Mesodermal cell (in vitro differentiated cells): ENCODE measurements around the gene IFRD2.
"Not testable (repeated sequence)": the region's sequence is repeated elsewhere in the genome, so short reads cannot be mapped to it uniquely, and the experiment has no call there.

Source experiments
- H3K27ac ChIP-seq: 2 replicates; pipeline ENCODE4 v1.7.0; 2013; ENCODE audit warnings: mild to moderate bottlenecking, low read depth, low read length, moderate library complexity; ENCODE audit not compliant: severe bottlenecking
- H3K36me3 ChIP-seq: 2 replicates; pipeline ENCODE4 v1.7.1; 2013; ENCODE audit warnings: mild to moderate bottlenecking, low read length, moderate library complexity; ENCODE audit not compliant: control insufficient read depth, insufficient read depth
- H3K4me1 ChIP-seq: one replicate; pipeline ENCODE4 v1.7.1; 2013; ENCODE audit warnings: mild to moderate bottlenecking, low read length; ENCODE audit not compliant: insufficient read depth, control insufficient read depth, poor library complexity, severe bottlenecking
- H3K4me3 ChIP-seq: 2 replicates; pipeline ENCODE4 v1.7.0; 2013; ENCODE audit warnings: low read length, control low read depth, mild to moderate bottlenecking; ENCODE audit not compliant: insufficient read depth, poor library complexity, severe bottlenecking; ENCODE audit errors: extremely low read depth
- H3K9me3 ChIP-seq: 2 replicates; pipeline ENCODE4 v1.7.1; 2013; ENCODE audit warnings: mild to moderate bottlenecking, low read length, moderate library complexity; ENCODE audit not compliant: control insufficient read depth
- WGBS, 2 experiments: methylation state at CpG; one replicate each; pipeline ENCODE4 v1.1.5; 2013; ENCODE audit warnings: missing lambda C conversion rate in 2 of 2; ENCODE audit not compliant: insufficient coverage in 2 of 2; 5-methylcytosine and 5-hydroxymethylcytosine counted together

The IFRD2 gene

DNA sequence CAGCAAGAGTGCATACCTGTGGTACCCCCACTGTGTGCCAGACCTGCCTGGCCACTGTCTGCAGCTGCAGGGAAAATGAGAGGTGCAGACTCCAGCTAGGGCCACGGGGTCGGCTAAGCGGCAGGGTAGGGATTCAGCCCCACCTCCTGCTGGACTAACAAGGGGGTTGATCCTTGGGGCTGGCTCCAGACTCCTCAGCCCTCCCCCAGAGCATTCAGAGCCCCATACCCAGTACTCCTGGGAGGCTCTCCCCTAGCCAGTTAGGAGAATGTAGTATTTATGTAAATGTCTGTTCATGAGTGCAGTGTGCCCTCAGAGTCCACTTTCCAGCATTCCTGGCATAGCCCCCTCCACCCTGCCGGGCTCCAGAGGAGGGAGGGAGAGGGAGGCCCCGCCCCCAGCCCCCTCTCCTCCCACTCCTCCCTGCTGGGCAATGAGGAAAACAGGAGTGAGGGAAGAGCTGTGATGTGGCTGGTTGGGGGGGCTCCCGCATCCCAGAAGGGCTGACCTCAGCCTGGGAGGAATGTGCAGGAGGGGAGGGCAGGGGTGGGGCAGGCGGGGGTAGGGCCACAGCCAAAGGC, 27.8 kb downstream of the IFRD2 start:
- no peaks in the 10 kb centered on the region for H3K9me3 ChIP-seq
- no peak overlapping the region for H3K4me3 ChIP-seq
- H3K36me3 ChIP-seq: no peaks in the 10 kb centered on the region
- peaks cover 74% of the 10 kb centered on the region for H3K4me1 ChIP-seq
- WGBS, 2 experiments: 4% methylated on average over 3 of the region's 7 CpGs; no CpG with 5 or more reads in 1 of the 2 experiments
- peak overlapping the region; percentile 96 for H3K27ac ChIP-seq

DNA sequence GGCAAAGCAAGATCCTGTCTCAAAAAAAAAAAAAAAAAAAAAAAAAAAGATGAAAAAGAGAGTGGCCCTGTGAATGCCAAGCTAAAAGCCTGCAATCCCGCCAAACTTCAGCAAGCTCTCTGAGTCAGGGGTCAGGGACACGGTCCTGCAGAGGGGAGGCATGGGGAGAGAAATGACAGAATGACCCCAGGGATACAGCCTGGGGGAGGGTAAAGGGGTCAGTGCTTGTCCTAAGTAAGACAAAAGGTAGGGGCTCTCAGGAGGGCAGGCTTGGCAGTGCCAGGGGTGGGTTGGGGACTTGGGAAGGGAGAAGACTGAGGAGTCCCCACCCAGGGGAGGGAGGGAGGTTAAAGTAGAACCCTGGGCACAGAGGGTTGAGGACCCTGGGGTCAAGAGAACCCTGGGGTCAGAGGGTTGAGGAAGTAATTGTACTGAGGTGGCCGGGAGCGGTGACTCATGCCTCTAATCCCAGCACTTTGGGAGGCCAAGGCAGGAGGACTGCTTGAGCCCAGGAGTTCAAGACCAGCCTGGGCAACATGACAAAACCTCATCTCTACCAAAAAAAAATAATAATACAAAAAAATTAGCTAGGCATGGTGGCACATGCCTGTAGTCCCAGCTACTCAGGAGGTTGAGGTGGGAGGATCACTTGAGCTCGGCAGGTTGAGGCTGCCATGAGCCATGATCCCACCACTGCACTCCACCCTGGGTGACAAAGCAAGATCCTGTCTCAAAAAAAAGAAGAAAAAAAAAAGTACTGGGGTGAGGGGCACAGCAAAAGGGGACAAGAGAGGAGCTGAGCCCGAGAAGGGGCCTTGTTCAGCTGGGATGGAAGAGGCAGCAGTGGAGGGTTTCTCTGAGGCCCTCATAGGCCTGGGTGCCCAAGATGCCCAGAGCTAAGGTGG, 28.5 kb downstream of the IFRD2 start:
- peaks cover 73% of the 10 kb centered on the region for H3K4me1 ChIP-seq
- H3K9me3 ChIP-seq: no peaks in the 10 kb centered on the region
- H3K36me3 ChIP-seq: peaks cover 6% of the 10 kb centered on the region
- H3K4me3 ChIP-seq: no peak overlapping the region
- H3K27ac ChIP-seq: peak overlapping the region; percentile 96
- 66 to 79% methylated on average over 4 to 6 of the region's 6 CpGs for WGBS, 2 experiments

DNA sequence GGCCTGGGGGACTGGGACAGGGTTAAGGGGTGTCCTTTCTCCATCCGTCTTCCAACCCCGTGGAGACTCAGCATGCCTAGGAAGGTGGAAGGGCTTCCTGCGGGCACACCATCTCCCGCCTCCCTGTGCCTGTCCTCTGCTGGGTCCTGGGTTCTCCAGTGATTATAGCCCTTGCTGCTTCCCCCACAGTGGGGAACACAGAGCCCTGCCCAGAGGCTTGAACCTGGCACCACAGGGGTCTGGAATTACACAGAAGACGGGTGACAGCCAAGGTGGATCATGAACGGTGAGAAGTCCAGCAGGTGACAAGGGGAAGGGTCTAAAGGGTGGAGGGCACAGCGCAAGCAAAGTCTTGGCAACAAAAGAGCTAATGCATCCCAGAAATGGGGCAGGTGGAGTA, 29.5 kb downstream of the IFRD2 start:
- H3K27ac ChIP-seq: peak overlapping the region; percentile 23
- H3K9me3 ChIP-seq: no peaks in the 10 kb centered on the region
- WGBS, 2 experiments: 93 to 94% methylated on average over 7 of the region's 7 CpGs
- no peak overlapping the region for H3K4me3 ChIP-seq
- peaks cover 16% of the 10 kb centered on the region for H3K36me3 ChIP-seq
- H3K4me1 ChIP-seq: peaks cover 76% of the 10 kb centered on the region

DNA sequence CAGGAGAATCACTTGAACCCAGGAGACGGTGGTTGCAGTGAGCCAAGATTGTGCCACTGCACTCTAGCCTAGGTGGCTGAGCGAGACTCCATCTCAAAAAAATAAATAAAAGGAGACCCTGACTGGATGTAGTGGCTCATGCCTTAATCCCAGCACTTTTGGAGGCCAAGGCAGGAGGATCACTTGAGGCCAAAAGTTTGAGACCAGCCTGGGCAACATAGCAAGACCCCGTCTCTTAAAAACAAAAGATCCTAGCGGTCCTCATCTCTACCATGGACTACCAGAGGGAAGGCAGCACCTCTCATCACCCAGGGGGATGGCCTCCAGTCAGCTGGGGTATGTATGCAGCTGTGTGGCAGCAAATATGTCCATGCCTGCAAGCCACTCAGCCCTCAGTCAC, 30.0 kb downstream of the IFRD2 start:
- 97 to 100% methylated on average over 3 of the region's 4 CpGs for WGBS, 2 experiments
- H3K4me1 ChIP-seq: peaks cover 76% of the 10 kb centered on the region

DNA sequence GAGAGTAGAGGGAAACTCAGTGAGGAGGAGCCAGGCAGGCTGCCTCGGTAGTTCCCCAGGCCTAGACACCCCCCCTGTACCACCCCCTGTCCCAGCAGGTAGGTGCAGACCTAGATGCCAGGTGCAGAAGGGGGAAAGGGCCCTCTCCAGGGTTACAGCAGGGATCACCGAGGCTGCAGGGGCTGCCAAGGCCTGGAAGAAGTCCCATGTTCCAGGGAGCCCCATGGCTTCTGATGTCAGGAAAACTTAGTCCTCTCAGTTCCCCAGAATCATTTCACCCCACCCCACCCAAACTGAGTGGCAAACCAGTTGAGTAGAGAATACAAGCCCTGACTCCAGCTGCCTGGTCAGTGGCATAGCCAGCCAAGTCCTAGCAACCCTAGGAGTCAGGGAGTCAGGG, 30.7 kb downstream of the IFRD2 start:
- no peaks in the 10 kb centered on the region for H3K9me3 ChIP-seq
- peak overlapping the region; percentile 99 for H3K27ac ChIP-seq
- WGBS, 2 experiments: 100% methylated on average over 1 of the region's 2 CpGs; no CpG with 5 or more reads in 1 of the 2 experiments
- H3K4me3 ChIP-seq: no peak overlapping the region
- H3K36me3 ChIP-seq: peaks cover 29% of the 10 kb centered on the region
- peaks cover 73% of the 10 kb centered on the region for H3K4me1 ChIP-seq

More for the DNA sequence above, 30.0 kb downstream of the IFRD2 start:
- not testable (repeated sequence) for H3K9me3 ChIP-seq, H3K4me3 ChIP-seq, H3K27ac ChIP-seq
- peaks cover 22% of the 10 kb centered on the region for H3K36me3 ChIP-seq

DNA sequence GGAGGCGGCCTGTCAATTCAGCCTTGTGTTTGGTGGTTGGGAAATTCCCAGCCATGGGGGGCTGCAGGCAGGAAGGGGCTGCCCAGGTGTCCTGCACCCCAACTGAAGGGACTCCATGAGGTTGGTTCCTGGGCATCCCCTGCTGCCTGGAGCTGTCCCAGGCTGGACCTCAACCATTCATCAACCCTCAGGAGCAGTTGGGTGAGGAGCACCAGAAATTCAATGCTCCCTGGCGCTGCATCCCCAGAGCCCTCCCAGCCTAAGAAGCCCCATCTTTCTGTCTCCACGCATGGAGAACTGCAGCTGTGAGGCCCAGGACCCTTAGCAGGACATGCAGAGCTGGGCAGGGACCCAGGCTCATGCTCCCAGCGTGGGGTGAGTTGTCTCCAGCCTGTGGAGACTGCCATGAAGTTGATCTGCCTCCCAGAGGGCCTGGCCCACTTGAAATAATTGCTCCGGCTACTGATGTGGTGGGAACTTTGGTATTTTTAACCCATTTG, 31.2 kb downstream of the IFRD2 start:
- Histone ChIP-seq H3K4me1 (peaks cover 69% of the 10 kb centered on the region), H3K9me3 (no peaks in the 10 kb centered on the region), H3K4me3 (peak overlapping the region; percentile 25), H3K36me3 (peaks cover 34% of the 10 kb centered on the region), H3K27ac (peak overlapping the region; percentile 99)
- WGBS, 2 experiments: 74 to 88% methylated on average over 3 to 4 of the region's 5 CpGs

DNA sequence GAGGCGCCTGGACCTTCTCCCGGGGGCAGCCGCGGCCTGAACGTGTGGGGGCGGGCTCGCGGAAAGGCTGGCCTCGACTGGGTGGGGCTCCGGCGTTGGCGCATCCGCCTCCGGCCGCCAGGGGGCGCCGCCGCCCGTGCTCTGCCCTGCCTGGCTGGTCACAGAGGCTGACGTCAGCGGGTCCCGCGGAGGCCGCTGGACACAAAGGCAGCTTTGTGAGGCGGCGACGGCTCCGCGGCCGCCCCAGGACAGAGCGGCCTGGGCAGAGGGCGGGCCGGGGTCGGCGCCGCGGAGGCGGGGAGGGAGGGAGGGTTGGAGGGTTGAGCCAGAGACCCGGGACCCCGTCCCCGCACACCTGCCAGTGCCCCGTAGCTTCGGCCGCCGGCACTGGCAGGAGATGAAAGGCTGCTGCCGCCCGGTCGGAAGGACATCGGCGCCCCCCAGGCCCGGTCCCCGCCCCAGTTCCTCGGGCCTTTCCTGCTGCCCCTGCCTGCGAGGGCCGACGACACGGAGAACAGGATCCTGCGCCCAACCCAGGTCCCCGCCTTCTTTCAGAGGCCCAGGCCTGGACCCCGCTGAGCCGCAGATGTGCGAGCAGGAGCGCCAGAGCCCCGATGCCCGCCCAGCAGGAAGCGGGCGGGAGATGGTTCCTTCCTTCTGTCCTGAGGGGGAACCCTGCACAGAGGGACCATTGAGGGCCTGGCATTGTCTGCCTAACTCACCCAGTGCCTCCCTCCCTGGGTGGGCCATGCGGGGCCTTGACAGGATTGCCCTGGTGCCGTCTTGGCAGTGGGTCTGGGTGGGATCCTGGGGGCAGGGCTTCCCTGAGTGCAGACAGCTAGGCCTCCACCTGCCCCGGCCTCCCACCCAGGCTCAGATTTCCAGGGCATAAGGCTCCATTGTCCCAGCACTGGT, 31.9 kb downstream of the IFRD2 start:
- Histone ChIP-seq H3K4me3 (peak overlapping the region; percentile 25), H3K36me3 (peaks cover 41% of the 10 kb centered on the region), H3K9me3 (no peaks in the 10 kb centered on the region), H3K4me1 (peaks cover 64% of the 10 kb centered on the region), H3K27ac (peak overlapping the region; percentile 99)
- WGBS, 2 experiments: 4% methylated on average over 45 to 59 of the region's 70 CpGs

DNA sequence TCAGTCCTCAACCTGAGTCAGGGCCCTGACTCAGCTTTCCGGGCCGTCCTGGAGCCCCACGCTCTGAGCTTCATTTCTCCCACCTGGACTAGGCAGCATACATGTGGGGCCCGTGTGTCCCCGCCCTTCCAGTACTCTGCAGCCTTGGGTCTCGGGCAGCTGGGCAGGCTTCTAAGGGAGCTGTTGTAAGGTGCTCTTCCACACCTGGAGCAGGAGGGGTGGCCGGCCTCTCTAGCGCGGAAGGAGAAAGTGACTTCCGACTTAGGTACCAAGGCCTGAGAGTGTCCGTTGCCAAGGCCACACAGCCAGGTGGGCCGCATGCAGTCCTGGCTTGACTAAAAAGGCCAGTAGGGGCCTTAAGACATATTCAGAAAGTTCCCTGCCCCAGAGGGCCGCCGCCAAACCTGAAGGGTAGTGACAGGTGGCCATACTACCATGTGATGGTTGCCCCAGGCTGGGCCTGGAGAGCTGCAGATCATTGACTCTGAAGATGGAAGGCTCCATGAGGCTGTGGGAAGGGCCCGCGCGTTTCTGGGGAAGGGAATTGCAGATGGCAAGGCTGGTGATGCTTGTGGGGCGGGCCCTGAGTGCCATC, 32.7 kb downstream of the IFRD2 start:
- H3K9me3 ChIP-seq: no peaks in the 10 kb centered on the region
- H3K4me1 ChIP-seq: peaks cover 70% of the 10 kb centered on the region
- H3K4me3 ChIP-seq: no peak overlapping the region
- WGBS, 2 experiments: 68 to 72% methylated on average over 14 to 17 of the region's 18 CpGs
- H3K36me3 ChIP-seq: peaks cover 48% of the 10 kb centered on the region
- H3K27ac ChIP-seq: peak overlapping the region; percentile 99

DNA sequence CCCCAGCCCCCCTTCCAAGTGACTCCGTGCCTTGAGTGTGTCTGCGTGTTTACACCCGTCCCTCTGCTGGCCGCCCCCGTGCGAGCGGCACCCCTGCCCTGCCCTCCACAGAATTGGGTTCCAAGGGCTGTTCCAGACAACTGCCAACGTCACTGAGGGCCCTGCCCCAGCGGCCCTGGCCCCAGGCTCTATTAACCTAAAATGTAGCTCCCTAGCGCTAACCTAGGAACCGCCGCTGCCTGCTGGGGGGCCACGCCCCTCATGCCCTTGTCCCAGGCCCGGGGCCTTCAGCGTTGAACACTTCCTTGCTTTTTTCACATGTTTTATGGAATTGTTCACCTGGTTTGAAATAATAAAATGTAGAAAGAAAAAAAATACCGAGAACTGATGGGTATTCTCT, 33.2 kb downstream of the IFRD2 start:
- no peaks in the 10 kb centered on the region for H3K9me3 ChIP-seq
- H3K27ac ChIP-seq: peak overlapping the region; percentile 99
- peaks cover 54% of the 10 kb centered on the region for H3K36me3 ChIP-seq
- H3K4me3 ChIP-seq: no peak overlapping the region
- peaks cover 71% of the 10 kb centered on the region for H3K4me1 ChIP-seq
- WGBS, 2 experiments: 90 to 92% methylated on average over 13 to 15 of the region's 16 CpGs
